Epithelial cell of proximal tubule (primary cell): ENCODE measurements around the gene MSH5. TPM values are rescaled to one million over a fixed set of nuclear protein-coding genes. Genes with fewer than 3 reads are reported as not detected.

Experiments used
- DNase-seq: peaks from one replicate; pipeline ENCODE4 v3.0.0-alpha.2; 2011; ENCODE audit warnings: low read depth
- H3K4me3 ChIP-seq: 2 replicates; pipeline ENCODE4 v1.5.1; 2011; ENCODE audit warnings: low read depth, mild to moderate bottlenecking, low read length
- total RNA-seq: library from RNA; depleted of rRNA; stranded (reverse); fragments of >200 nt; gene quantifications from 2 replicates; pipeline ENCODE4 v1.2.3, GENCODE V29; 2015
- TF ChIP-seq, protein P1 (sequence below): conservative IDR thresholded peaks from 2 replicates; pipeline ENCODE4 v1.5.1; 2012; ENCODE audit warnings: low read depth, mild to moderate bottlenecking, low read length

Gene MSH5
- total RNA-seq, 1 donor from 2014 or later: 30.4 TPM

DNA sequence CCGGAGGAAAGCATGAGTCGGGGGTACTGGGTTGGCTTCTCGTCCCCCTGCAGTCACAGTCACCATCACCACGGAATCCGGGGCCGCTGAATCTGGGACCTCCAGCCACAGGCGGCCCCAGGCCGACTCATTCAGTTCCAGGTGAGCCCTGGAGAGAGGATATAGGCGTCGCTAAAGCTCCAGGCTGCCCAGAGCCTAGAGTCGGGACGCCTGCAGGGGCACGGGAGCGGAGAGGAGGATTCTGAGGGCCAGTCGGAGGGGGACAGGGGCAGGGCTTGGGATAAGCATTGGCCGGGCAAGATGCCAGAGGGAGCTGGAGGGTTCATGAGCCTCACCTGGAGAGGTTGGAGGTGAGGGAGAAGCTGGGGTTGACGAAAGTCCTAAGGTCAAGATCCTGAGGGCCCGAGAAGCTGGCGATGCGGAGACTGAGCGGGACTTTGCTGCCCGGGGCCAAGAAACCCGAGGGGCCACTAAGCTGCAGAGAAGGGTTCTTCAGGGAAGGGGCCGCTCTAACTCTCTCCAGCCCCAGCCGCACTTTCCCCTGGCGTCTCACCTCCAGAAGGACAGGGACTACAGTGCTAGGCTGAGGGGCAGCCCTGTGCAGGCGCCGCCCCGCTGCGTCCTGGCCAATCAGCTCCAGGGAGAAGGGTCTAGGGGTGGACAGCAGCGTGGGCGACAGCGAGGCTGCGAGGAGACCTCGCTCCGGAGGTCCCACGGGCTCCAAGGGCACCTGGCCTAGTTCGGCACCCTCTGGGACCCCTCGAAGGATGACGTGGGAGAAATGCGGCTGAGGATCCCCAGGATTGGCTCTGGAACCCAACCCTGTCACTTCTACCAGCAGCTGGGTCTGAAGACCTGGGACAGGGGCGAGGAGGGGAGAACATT, 26.3 kb downstream of the MSH5 start:
- peak overlapping the region; percentile 27 for H3K4me3 ChIP-seq
- TF ChIP-seq, protein P1, sequence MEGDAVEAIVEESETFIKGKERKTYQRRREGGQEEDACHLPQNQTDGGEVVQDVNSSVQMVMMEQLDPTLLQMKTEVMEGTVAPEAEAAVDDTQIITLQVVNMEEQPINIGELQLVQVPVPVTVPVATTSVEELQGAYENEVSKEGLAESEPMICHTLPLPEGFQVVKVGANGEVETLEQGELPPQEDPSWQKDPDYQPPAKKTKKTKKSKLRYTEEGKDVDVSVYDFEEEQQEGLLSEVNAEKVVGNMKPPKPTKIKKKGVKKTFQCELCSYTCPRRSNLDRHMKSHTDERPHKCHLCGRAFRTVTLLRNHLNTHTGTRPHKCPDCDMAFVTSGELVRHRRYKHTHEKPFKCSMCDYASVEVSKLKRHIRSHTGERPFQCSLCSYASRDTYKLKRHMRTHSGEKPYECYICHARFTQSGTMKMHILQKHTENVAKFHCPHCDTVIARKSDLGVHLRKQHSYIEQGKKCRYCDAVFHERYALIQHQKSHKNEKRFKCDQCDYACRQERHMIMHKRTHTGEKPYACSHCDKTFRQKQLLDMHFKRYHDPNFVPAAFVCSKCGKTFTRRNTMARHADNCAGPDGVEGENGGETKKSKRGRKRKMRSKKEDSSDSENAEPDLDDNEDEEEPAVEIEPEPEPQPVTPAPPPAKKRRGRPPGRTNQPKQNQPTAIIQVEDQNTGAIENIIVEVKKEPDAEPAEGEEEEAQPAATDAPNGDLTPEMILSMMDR: no peak
- no peak for DNase-seq

DNA sequence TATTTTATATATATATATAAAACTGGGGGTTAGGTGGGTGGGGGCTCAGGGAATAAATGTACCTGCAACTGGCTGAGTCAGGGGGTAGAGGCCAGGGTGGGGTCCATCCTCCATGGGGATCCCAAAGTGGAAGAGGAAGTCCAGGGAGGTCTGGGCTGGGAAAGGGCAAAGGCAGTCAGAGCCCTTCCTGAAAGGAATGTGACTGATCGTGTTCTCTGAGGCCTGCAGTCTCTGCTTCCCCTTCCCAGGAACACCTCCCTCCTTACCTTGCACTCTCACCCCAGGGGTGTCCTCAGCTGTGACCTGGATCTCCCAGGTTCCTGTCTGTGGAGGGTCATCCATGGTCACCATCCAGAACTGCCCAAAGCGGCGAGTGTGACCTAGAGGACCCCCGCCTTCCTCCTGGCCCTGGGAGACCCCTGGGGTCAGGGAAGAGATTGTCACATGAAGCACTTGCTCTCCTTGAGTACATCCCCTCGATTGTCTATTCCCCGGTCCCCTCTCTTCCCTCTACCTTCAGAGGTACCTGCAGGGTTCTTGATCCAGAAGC, 27.4 kb downstream of the MSH5 start:
- no peak overlapping the region for H3K4me3 ChIP-seq
- no peak for DNase-seq
- TF ChIP-seq, protein P1: no peak

DNA sequence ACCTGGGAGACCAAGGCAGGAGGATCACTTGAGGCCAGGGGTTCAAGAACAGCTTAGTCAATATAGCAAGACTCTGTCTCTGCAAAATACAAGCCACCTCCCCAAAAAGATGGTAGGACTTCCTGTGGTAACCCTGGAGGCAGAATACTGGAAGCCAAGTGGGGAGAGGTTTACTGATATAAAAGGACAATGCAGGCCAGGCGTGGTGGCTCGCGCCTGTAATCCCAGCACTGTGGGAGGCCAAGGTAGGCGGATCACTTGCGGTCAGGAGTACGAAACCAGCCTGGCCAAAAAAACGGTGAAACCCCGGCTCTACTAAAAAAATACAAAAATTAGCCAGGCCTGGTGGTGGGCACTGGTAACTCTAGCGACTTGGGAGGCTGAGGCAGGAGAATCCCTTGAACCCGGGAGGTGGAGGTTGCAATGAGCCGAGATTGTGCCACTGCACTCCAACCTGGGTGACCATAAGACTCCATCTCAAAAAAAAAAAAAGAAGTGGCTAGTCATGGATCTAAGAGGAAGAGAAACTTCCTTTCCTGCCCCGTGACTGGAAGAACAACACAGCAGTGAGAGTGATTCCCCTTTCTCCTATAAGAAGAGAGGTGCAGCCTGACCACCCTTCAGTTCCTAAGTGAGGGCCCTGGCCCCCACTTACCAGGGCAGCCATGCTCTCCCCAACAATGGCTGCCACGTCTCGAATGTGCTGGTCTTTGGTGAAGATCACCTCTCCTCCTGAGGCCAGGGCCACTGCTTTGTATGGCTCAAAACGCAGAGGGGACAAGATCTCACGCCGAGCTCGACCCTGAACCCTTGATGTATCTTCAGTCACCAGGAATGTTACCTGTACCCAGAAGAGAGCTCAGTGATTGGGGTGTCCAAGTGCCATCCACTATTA, 28.8 kb downstream of the MSH5 start:
- H3K4me3 ChIP-seq: no peak overlapping the region
- TF ChIP-seq, protein P1: no peak
- no peak for DNase-seq

DNA sequence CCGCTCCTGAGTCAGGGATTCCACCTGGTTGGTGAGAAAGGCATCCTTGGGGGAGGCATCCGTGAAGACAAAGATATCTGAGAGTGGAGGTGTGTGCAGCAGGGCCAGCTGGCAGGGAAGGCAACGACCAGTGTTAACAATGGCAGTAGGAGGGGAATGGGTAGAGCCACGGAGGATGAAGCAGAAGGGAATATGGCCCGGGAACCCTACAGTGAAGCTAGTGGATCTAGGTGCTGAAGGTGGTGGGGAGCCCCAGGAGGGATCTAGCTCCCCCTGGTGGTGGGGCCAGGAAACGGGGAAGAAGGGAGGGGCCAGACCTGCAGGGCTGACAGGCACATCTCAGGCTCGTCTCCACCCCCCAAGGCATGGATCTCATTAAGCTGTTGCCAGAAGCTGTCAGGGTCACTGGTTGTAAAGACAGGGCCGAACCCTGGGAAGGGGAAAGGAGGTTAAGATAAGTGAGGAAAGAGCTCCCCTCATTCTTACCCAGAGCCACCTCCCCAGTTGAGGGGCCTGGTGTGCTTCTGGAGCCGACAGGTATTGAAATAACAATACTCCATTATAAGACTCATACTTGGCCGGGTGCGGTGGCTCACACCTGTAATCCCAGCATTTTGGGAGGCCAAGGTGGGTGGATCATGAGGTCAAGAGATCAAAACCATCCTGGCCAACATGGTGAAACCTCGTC, 30.0 kb downstream of the MSH5 start:
- no peak for DNase-seq
- H3K4me3 ChIP-seq: no peak overlapping the region
- TF ChIP-seq, protein P1: peak; percentile 91

DNA sequence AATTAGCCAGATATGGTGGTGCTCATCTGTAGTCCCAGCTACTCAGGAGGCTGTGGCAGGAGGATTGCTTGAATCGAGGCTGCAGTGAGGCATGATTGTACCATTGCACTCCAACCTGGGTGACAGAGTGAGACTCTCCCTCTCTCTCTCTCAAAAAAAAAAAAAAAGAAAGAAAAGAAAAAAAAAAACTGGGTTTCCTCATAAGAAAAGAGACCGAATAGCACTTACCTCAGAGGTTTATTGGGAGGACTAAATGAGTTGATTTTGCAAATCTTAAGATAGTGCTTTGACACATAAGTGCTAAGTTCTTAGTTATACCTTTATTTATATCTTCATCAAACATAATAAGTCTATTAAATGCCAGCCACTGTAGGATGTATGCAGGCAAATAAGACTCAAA, 31.1 kb downstream of the MSH5 start:
- H3K4me3 ChIP-seq: no peak overlapping the region
- no peak for DNase-seq
- TF ChIP-seq, protein P1: no peak

DNA sequence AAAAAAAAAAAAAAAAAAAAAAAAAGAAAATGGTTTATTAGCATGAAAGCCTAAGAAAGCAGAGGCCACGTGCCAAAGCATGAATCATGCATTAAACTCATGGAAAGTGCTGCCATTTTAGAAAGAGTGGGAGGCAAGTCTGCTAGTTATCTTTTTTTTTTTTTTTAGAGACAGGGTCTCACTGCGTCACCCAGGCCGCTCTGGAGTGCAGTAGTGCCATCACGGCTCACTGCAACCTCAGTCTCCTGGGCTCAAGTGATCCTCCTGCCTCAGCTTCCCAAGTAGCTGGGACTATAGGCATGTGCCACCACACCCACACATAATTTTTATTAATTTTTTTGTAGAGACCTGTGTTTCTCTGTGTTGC, 32.2 kb downstream of the MSH5 start:
- no peak overlapping the region for H3K4me3 ChIP-seq
- TF ChIP-seq, protein P1: no peak
- DNase-seq: no peak
